GM18498 (cell line): ENCODE measurements around the gene ATG9B.
"Not testable (repeated sequence)": the region's sequence is repeated elsewhere in the genome, so short reads cannot be mapped to it uniquely, and the experiment has no call there.

Source experiments
- ATAC-seq: cut with Tn5 transposase; IDR thresholded peaks from one replicate; pipeline ENCODE4 v1.9.1; 2021; ENCODE audit warnings: mild to moderate bottlenecking, moderate library complexity; ENCODE audit not compliant: unreplicated experiment

ATG9B gene

DNA sequence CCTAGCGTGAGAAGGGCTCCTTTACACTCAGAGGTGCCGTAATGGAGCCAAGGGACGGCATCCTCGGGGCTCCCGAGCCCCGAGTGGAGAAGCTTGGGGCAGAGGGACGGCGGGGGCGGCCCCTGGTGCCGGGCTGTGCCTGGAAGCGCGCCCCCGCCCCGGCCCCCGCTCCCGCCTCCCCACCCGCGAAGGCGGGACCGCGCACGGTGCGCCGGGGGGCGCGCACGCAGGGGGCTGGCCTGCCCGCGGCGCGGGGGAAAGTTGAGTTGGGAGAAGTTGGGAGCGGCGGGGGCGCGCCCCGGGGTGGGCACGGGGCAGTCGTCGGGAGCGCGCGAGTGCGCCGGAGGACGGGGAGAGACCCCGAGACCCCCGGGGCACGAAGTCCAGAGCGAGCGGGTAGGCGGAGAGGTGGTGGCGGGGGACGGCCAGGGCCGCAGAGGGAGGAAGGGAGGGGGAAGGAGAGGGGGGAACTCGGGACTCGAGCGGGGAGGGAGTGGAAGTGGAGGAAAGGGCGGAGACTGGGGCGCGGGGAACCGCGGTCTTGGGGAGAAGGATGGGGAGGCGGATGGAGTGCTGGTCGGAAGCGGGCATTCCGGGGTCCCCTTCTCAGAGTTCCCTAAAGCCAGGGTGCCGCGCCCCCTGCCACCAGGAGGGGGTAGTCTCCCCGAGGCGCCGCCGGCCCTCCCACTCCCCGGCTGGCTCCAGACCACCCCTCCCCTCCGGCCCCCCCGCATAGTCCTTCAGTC is 35.2 kb upstream of the ATG9B start, which contains the start of gene SLC4A2:
Gene SLC4A2 (plus strand): TSS at position 223 of the 746 bp plus-strand sequence. CDS start 2,399 bp downstream, outside the sequence.
- ATAC-seq: peak; percentile 35

DNA sequence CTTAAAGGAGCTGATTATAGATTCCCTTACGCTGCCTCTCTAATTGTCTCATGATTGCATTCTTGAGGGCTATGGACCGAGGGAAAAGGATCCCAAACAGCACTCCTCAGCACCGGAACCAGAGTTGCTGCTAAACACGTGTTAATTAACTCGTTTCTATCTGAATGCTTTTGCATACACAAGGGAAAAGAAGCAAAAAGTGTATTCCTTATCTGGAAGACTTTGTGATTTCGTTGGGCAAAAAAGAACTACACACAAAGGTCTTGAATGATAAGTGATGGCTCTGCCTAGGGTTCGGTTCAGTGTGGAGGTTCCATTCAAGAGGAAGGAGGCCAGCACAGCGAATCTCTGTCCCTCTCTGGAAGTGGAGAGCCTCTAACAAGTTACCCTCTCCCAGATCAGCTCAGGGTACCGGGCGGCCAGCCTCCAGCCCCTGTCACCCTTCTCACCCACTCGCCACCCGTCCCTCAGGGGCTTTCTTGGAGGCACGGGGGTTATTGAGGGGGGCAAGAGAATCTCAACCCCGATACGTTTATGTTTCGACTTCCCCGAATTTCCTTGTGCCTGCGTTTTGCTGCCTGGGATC is 34.6 kb upstream of the ATG9B start:
- ATAC-seq: no peak

DNA sequence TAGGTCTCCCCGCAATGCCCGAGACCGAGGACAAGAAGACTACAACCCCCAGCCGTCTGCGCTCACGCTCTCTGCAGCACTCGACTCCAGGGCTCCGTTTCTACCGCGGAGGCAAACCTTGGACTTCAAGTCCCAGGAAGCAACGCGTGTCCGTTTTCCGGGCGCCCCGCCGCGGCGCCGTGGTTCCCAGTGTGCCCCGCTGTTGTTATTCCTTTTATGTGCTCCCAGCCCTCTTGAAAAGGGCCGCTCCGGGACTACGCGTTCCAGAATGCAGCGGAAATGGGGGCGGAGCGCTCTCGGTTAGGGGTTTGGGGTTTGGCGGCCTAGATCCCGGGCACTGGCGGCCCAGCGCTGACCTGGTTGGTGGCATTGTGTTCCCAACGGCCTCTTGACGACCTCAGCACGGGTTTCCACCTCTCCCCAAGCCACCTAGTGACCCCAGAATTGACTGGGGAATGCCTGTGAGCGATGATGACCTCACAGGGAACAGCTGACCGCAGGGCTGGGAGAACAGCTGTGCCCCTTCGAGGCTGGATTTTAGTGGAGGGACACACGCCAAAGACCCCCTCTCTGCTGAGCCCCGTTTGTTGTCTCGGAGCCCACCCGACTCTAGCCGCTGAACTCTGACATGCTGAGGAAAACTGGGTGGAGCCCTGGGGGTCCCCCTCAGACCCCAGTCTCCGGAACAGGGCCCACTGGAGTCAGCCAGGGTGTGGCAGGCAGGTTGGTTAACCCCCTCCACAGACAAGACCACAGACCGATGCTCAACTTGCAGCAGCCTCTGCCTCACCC is 33.9 kb upstream of the ATG9B start:
- ATAC-seq: peak; percentile 89

DNA sequence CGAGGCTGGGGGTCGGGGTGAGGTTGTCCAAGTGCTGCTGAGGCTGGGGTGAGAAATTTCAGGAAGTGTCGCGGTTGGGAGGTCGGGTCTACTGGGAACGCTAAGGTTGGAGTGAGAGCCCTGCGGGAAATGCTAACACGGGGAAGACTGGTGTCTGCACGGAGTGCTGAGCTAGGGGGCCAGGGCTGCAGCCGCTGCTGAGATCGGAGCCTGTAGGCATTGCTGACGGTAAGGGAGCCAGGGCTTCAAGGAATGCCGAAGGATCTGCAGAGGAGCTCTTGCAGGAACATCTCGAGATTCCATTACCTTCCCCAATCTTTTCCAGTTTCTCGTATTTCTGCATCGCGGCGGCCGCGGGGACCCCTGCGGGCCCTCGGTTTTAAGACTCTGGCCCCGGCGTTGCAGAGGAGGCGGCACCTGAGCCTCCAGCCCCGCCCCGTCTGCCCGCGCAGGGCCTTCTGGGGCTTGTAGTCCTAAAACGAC is 33.3 kb upstream of the ATG9B start, which contains the start of gene CDK5:
Gene CDK5 (minus strand): TSS at position 392 of the 483 bp plus-strand sequence. CDS start 49 bp downstream, at position 343.
- peak; percentile 10 for ATAC-seq

DNA sequence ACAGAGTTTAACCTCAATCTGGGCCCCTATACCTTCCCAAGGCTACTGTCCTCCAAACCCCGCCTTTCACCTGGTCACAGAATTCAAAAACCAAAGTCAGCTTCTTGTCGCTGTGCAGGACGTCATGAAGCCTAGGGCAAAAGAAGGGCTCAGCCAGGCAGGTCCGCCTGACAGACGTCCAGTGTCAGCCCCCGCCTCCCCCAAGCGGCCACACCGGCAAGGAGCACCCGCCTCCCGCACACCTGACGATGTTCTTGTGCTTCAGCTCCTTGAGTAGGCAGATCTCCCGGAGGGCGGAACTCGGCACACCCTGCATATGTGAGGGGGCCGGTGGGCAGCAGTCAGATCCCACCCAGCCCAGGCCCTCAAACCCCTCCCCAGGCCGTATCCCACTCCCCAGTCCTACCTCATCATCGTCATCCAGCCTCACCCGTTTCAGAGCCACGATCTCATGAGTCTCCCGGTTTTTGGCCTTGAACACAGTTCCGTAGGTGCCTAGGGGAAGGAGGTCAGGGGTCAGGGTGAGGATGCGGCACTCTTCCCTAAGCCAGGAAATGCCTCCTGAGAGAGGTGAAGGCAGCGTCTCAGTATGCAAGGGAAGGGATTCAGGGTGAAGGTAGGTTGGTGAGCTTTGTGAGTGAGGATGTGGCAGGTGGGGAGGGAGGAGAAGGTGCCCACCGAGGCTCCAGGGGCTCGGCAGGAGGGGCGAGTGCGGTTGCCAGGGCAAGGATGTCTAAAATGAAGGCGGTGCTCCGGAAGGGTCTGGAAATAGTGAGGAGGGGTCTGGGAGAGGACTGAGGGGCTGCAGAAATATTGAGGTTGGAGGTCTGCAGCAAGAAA is 32.6 kb upstream of the ATG9B start:
- no peak for ATAC-seq

DNA sequence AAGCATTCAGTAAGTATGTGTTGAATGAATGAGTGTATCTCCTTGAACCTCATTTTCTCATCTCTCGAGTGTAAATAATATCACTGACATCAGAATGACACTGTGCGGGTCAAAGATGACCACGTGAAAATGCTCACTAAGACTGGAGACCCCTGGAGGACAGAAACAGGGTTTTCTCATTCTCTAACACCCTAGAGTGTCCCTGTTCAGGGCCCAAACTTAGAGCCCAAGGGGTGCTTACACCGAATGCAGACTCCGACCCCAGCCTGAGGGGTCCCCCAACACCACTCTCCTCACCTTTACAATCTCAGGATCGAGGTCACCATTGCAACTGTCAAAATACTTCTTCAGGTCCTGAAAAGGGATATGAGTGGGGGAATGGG is 32.0 kb upstream of the ATG9B start:
- ATAC-seq: no peak

DNA sequence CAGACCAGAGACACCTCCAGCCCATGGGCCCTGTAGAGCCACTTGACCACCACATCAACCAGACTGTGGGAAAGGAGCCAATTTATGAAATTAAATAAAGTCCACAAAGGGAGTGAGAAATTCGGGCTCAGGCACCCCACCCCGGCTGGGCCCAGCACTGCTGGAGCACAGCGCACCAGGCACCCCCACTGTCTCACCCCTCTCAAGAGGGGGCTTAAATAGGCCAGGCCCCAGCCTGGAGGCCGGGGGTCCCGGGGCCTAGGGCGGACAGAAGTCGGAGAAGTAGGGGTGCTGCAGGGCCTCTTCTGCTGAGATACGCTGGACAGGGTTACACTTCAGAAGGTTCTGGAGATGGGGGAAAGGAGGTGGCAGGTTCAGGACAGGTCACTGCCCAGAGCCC is 29.5 kb upstream of the ATG9B start:
- no peak for ATAC-seq

DNA sequence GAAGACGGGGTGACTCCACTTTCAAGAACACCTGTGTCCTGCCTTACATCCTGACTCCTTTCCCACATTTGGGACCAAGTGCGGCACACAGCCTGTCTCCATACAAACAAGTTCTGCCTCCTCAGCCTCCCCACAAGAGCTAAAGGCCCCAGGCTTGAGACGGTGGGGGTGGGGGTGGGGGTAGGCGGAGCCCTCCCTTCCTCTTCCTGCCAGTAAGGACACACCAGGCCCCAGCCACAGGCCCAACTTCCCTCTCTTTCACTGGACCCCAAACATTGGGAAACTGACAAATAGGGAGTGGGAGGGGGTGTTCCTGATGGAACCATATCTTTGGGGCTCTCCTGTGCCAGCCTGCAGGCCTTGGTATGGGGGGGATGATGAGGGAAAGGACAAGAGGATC is 28.8 kb upstream of the ATG9B start:
- ATAC-seq: no peak

DNA sequence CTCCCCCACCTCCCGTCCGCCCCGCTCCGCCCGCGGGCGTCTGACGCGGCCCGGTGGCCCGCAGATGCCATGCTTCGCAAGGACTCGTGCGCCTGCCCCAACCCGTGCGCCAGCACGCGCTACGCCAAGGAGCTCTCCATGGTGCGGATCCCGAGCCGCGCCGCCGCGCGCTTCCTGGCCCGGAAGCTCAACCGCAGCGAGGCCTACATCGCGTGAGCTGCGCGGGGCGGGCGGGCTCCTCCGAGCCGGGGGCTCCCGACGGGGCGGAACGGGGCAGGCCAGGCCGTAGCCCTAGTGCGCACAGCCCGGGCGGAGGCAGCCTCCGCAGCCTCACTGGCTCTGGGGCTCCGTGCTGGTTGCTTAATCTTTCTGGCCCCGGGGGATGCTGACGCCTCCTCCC is 26.8 kb upstream of the ATG9B start:
- ATAC-seq: no peak

DNA sequence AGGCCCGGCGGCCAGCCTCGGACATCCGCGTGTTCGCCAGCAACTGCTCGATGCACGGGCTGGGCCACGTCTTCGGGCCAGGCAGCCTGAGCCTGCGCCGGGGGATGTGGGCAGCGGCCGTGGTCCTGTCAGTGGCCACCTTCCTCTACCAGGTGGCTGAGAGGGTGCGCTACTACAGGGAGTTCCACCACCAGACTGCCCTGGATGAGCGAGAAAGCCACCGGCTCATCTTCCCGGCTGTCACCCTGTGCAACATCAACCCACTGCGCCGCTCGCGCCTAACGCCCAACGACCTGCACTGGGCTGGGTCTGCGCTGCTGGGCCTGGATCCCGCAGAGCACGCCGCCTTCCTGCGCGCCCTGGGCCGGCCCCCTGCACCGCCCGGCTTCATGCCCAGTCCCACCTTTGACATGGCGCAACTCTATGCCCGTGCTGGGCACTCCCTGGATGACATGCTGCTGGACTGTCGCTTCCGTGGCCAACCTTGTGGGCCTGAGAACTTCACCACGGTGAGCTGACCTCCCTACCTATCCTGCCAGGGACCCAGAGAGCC is 24.7 kb upstream of the ATG9B start:
- ATAC-seq: no peak

DNA sequence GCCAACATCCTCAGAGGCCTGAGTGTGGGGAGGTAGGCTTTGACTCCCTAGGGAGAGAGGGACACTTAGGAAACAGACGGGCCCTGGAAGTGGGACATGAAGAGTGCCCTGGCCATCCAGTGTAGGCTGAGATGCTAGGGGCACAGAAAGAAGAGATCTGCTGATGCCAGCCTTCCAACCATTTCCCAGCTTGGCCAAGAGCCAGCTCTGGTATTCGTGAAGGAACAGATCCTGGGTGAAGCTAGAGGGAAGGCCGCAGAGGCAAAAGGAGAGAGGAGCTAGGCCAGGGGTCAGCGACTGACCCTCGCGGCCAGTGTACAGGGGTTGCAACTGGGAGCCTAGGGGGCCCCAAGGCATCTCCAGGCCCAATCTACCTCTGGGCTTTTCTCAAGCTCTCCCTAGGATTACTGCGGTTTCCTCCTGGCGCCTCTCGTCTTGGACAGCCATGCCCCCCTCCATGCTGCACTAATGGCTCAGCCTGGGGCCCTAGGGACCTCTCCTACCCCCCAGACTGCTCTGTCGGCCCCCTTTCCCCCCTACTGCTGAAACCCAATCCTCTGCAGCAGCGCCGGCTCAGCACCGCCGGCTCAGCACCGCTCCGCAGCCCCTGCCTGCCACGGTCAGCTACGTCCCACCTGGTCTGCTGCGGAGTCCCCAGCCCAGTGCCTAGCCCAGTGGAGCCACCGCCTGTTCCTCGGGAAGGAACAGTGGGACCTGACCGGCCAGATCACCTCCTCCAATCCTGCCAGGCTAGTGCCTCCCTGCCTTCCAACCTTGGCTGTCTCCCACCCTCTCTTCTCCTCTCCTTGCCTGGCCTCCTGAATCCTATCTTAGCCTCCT is 23.9 kb upstream of the ATG9B start, which contains the start of gene ASIC3:
Gene ASIC3 (plus strand): TSS at position 556 of the 840 bp plus-strand sequence. CDS start 355 bp downstream, outside the sequence.
- no peak for ATAC-seq

DNA sequence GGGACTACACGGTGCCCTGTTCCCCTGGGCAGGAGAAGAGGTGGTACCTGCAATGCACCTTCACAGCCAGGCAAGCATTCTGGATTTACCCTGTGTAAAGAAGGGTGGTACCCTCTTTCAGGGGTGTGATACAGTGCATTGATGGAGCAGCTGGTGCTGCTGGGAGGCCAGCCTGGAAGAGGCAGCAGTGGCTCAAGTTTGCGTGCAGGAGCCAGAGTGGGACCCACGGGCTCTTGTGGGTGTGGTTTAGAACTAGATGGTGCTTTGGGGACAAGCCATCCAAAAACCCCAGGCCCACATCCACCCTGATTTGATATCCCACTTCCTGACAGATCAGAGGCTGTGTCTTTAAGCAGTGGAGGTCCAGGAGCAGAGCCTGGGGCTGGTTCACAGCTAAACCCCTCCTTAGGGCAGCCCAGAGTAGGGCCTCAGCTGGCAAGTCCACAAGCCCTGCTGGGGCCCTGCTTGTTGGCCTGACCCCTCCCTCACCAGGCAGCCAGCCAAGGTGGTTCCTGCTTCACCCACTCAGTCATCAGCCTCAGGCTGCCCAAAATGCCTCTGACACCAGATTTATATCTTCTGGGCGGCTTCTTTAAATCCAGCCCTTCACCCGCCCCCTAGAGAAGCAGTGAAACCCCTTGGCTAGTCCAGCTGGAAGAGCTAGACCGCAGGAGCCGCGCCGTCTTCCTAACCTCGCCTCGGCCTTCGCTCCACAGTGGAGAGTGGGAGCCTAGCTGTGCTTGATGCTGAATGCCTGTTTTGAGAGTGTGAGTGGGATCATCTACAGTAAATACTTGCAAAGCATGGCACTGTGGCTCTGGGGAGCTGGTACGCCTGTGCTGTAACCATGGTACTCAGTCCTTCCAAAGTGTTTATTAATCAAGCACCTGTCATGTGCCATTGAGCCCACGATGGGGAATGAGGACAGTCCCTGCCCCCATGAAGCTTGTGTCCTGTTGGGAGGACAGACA is 22.6 kb upstream of the ATG9B start:
- ATAC-seq: no peak

DNA sequence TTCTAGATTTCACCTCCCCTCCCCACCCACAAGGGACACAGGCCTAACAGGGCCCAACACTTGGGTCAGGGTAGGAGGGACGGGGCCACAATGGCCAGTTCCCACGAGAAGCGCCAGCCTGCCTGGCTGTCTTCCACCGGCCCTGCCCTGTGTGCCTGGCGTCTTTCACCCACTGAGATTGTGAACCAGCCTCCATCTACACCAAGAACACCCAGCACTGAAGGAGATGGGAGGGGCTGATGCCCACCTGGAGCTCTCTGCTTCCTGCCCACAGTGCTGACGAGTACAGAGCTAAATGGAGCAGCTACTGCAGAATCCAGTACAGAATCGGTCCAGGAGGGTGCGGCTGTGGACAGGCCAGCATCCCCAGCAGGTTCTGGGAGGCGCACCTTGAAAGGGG is 21.7 kb upstream of the ATG9B start:
- no peak for ATAC-seq

DNA sequence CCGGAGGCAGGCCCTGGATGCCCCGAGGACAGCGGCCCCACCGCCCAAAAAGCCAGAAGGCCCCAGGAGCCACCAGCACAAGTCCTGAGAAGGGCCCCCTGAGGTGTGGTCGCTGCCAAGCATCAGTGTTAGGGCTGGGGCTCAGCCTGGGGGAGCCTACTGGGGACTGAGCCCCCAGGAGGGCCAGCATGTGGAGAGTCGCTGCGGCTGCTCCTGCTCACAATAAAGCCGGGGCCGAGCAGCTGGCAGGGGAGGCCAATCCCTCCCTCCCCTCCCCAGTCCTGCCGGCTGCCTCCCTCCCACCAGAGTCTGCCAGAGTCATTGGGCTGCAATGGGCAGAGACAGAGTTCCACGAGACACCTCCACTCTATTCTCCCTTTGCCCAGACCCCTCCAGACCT is 21.0 kb upstream of the ATG9B start:
- ATAC-seq: no peak

DNA sequence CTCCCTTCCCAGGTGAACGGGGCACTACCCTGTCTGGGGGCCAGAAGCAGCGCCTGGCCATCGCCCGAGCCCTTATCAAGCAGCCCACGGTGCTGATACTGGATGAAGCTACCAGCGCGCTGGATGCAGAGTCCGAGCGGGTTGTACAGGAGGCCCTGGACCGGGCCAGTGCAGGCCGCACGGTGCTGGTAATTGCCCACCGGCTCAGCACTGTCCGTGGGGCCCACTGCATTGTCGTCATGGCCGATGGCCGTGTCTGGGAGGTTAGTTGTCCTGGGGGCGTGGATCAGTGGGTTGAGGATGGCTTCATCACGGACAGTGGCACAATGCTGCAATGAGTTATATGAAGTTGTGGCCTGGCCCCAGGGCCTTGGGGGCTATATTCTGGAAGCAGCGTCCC is 19.7 kb upstream of the ATG9B start:
- ATAC-seq: no peak

DNA sequence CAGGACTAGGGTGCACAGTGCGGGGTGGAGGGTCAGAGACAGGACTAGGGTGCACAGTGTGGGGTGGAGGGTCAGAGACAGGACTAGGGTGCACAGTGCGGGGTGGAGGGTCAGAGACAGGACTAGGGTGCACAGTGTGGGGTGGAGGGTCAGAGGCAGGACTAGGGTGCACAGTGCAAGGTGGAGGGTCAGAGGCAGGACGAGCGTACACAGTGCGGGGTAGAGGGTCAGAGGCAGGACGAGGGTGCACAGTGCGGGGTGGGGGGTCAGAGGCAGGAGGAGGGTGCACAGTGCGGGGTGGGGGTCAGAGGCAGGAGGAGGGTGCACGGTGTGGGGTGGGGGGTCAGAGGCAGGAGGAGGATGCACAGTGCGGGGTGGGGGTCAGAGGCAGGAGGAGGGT is 19.2 kb upstream of the ATG9B start:
- ATAC-seq: not testable (repeated sequence)

DNA sequence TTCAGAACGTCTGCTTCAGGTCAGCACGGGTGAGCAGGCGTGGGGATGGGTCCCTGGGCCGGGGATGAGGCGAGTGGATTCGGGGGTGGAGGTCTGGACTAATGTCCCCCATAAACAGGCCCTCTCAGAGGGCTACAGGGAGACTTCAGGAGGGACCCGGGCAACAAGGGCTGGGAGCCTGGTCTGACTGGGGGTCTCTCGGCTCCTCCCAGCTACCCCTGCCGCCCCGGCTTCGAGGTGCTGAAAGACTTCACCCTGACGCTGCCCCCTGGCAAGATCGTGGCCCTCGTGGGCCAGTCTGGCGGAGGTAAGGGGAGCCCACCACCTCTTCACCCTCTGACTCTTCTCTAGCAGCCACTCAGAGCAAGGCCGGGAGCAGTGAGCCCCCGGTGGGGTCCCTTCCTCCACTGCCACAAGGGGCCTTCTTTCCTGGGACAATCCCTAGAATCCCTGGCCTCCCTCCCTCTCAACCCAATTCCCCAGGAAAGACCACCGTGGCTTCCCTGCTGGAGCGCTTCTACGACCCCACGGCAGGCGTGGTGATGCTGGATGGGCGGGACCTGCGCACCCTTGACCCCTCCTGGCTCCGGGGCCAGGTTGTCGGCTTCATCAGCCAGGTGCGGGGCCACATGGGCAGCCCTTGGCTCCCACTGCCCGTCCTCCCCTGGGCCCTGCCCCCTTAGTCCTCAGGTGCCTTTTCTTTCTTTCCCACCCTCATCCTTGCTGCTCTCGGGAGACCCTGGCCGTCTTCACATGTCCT is 16.5 kb upstream of the ATG9B start:
- ATAC-seq: no peak
